ENCODE measurements around the gene RBM18.

Gene RBM18

GRCh38 chr9:122258886-122259415 is 5.7 kb downstream of the RBM18 start:
- no peak for DNase-seq

GRCh38 chr9:122256206-122256605 is 8.4 kb downstream of the RBM18 start:
- no peak for DNase-seq

- no peak for DNase-seq
Observed at GRCh38 chr9:122254761-122255160, 9.9 kb downstream of the RBM18 start.

DNA sequence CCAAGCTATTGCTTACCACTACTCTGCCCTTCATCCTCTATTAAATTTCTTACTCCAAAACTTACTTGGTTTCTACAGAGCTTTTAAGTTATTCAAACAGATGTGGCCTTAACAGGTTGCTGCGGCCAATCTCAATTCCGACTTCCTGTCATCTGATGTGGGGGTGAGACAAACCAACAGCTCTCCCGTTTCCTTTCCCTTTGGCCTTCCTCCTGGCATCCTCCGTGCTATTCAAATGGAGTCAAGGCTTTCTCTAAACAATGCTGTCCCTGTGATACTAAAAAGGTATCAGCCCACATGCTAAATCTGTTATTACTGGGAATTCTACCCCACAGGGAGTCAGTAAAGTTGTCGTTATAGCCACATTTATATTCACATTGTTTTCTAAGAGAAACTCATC is 11.8 kb downstream of the RBM18 start:
- no peak for DNase-seq

DNA sequence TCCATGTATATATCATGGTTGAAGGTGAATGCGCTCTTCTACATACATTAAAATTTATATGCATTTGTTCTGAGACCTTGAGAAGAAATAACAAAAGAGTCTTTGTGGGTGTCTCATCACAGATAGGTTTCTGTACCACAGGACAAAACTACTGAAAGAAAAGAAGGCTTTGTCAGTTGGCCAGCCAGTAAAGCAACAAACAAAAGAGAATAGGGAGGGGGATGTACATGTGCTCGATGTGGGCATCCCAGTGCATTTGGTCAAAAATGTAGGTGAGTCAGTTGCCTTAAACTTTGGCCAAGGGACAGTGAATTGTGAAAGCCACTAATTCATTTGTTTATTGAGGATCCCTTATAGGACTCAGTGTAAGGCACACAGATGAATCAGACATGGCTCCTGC is 13.3 kb downstream of the RBM18 start:
- no peak for DNase-seq

DNA sequence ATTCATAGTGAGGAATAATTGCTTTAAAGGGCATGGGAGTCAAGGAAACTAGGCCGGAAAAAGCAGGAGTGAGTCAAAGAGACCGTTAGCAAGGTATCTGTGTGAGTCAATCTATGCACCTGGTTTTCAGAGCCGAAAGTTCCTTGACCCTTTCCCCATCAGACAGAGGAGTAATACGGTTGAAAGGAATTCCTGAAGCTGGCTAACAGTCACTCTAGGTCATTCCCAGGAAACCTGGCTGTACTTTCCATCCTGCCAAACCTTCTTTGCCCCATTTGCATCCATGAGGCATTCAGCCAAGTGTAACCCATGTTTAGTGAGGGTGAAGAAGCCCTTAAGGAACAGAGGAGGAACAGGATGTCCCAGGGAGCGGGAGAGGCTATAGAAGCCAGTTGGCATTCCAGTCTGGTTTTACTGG is 16.2 kb downstream of the RBM18 start:
- DNase-seq = no peak

DNA sequence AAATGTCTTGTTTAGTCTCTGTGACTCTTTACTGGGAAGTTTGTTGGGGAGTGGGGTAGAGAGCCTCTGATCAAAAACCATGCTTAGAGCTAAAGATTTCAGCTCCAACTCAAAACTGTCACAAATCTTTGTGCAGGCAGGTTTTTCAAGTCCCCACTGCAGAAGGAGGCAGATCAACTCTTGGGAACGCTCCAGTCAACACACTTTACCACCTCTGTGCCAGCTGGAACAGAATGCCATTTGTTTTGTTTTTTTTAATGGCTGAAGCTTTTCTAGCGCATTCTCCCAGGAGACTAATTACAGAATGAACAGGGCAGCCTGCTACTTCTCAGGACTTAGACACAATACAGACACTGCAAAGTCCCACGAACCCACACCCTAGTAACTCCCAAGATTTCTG is 18.0 kb downstream of the RBM18 start:
- DNase-seq = no peak

DNA sequence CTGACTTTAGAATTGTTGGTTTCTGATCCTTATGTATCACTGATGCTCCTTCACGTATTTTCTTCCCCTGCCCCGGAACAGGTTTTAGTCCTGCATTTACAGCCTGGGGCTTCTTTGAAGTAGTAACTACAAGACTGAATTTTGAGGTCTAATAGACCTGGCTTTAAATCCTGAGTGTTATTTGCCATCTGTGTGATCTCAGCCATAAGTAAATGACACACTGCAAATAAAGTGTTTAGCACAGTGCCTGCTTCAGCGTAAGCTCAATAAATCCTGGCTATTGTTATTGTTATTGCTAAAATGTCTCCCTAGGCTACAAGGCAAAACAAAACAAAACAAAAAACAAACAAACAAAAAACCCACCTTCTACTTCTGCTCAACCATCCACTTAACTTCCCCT is 20.3 kb downstream of the RBM18 start:
- no peak for DNase-seq

DNA sequence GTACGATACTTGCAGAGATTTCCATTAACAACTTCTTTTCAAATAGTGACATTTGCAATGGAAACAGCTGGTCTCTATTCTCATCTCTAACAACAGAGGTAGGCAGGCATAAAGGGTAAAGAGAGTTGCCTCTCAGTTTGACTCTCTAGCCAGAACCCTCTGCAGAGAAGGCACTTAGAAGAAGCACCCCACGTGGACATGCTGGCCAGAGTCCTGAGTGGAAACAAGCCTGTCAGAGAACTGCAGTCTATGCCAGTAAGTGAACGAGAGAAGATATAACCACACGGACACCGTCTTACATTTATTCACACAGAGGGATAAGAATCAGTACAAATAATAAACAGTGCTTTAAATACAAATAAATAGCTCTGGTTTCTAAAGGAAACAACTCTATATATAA is 24.9 kb downstream of the RBM18 start:
- DNase-seq = no peak

DNA sequence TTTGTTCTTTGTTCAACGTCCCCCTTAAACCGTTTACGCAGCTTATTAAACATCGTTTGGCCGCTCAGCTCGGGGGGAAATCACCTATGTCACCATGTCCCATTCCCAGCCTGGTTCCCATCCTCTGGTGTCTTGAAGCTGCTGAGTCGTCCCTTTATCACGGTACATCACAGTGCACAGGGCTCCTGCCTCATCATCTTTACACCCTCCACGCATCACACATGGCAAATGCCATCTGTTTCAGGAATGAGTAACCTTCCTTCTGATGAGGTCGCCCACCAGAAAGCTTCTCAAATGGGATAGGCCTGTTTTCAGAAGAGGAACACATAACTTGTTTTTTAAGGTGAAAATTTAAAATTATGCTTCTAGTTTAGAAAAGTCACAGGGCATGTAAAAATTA is 28.0 kb downstream of the RBM18 start:
- DNase-seq = no peak

DNA sequence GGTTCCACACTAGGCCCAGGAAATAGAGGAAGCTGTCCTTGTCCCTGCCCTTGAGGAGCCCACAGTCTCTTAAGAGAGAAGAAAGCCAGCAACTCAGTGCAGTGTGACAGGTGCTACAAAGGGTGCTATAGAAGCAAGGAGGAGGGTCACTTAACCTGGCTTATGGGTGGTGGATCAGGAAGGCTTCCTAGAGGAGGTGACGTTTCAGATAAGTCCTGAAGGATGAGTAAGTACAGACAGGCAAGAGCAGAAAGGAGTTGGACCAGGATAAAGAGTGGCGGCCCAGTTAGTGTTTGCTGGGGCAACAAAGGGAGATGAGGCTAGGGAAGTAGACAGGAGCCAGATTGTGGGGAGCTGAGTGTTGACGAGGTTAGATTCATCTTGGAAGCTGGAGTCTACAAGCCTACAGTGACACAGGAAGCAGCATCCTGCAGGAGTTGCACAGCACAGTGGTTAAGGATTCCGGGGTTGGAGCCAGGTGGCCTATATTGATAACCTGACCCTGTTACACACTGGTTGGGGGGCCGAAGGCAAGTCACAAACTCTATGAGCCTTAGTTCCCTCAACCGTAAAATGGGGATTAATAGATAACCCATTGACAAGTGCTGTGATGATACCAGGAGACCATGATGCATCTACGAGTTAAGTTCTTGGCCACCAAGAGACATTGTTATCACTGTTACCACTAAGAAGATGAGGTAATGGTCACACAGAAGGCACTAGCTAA is 30.5 kb downstream of the RBM18 start:
- DNase-seq = no peak

DNA sequence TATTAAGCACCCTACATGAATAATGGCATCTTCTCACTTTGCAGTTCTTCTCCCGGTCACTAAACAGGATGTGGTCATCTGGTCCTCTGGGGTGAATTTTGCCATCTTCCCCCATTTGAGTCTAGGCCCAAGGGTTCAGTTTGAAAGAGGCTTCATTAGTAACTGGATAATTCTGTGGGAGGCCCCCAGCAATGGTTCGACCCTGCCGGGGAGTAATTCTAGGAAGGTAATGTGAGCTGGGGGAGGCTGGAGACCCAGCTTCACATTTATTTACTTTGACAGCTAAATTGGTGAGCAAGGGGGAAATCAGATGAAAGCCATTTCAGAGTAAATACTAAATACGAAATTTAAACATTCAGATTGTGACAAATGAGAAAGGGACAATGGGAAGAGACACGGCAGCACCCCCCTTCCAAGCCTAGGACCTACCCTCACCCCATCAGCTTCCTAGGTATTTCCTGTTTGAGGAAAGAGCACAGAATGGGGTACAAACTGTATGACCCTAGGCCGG is 31.8 kb downstream of the RBM18 start:
- DNase-seq = no peak

DNA sequence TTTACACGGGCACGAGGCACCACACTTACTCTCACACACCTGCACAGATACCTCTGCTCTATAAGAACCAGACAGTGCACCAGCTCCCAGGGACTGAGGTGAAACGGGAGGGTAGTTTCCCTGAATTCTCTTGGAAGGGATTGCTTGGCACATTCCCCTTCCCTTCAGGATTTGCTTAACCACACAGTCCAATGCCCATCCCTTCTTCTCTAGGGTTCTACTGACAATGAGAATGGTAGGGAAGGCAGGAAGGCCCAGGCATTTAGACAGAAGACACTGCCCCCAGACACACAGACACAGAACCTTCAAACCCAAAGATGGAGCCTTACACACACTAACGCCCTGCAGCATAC is 35.2 kb downstream of the RBM18 start:
- no peak for DNase-seq

- DNase-seq = no peak
Observed at GRCh38 chr9:122228568-122229484, 35.8 kb downstream of the RBM18 start, which contains the start of gene LHX6. Gene LHX6 (minus strand): TSS chr9:122228957. CDS start chr9:122228740, 217 bp downstream.

- no peak for DNase-seq
Observed at GRCh38 chr9:122228191-122228567, 36.5 kb downstream of the RBM18 start.

- DNase-seq = no peak
Observed at GRCh38 chr9:122227575-122227900, 37.1 kb downstream of the RBM18 start.

DNA sequence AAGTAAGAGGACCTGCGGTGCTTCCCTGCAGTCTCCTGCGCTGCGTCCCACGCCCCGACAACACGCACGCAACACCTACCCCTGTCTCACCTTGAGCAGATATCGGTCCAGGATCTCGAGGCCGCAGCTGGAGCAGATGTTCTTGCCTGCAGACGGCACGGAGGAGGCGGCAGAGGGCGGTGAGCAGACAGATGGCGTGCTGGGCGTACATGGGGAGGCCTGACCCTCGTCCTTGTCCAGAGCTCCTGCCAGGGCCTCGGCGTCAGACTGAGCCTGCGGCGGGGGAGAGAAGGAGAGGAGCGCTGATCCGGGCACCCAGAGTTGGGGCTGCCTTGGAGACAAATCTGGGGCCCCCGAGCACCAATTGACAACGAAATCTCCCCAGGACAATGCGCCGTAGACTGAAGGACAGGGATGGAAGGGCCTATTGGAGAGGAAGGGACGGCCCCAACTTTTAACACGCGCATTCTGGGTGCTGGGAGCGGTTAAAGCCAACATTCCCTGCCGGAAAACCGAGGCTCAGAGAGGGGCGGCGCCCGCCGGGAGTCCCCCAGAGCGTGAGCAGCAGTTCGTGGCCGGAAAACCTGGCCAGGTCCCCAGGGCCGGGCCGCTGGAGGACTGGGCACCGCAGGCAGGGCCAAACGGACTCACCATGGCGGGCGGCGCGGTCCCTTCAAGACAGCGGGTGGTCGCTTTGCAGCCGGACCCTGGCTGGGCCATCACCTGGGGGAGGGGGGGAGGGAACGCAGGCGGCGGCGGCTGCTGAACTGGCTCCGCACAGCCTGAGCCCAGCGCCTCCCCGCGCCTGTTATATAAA is 37.7 kb downstream of the RBM18 start:
- no peak for DNase-seq

GRCh38 chr9:122226142-122226757 is 38.4 kb downstream of the RBM18 start:
- no peak for DNase-seq

DNA sequence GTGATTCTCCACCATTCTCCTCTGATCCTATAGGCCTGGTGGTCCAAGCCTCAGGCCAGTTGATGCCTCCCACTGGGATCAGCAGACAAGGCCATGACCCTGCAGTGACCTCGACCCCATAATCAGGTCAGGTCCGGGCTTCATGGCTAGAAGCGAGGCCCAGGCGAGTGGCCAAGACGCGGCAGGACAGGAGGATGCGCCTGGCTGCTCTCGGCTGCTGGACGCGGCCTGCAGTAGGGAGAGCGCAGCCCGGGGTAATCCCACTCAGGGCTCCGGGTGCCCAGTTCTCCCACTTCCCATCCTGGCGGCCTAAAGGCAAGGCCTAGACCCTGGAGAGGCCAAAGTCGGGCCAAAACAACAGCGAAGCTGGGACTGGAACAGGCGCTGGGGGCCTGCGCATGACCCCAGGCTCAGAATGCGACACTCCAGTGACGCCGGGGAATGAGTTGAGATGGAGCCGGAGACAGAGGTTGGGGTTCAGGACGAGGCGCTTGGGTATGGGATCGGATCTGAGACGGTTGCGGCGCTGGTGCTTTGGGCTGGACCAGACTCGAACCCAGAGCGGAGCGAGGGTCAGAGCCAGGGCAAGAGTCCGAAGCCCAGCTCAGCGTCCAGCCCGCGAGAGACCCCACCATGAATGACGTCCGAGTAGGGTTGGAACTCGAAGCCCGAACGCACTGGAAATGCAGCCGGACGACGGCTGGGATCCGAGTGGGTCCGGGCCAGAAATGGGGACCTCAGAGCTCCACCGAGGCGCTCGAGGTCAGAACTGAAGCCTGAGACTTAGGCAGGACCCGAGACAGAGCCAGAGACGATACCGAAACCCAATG is 39.1 kb downstream of the RBM18 start:
- DNase-seq = no peak

DNA sequence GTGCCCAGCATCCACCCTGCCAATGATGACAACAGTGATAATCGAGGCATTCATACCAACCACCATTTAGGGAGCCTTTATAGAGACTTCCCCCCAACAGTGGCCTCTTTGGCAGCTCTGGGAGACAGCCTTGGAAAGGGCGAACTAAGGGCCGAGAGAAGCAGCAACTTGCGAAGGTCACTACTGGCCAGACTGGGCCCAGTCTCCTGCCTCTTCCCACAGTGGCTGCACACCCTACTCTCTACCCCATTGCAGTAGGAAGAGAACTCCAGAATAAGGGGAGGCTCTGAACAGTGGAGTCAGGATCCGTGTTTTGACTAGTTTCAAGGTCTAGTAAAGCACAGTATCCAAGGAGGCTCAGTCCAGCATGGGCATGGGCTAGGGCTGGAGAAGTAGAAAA is 41.2 kb downstream of the RBM18 start:
- DNase-seq = no peak

DNA sequence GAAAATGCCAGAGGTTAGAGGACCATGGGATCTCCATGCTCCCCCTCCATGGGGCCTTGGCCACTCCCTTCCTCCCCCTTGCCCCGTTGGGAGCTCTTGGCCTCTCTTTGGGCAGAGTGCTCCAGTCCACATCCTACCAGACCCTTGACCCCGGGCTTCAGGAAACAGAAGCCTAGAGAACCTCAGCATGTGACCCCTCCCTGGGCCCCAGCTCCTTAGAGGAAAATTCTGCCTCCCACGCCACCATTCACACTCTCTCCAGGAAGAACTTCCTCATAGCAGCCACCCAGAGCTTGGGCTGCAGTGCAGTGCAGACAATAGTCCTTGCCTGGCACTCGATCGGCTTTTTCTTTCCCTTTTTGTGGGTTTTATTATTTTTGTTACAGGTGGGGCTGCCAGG is 41.8 kb downstream of the RBM18 start:
- DNase-seq = no peak

Measured in stimulated activated naive CD4-positive, alpha-beta T cell (primary cell).